ENCODE measurements around the gene BOLL.
"Not testable (repeated sequence)": the region's sequence is repeated elsewhere in the genome, so short reads cannot be mapped to it uniquely, and the experiment has no call there.

- TF ChIP-seq POLR2A (IDR thresholded peaks at IDR 0.05) = not testable (repeated sequence)
- TF ChIP-seq, protein P1, sequence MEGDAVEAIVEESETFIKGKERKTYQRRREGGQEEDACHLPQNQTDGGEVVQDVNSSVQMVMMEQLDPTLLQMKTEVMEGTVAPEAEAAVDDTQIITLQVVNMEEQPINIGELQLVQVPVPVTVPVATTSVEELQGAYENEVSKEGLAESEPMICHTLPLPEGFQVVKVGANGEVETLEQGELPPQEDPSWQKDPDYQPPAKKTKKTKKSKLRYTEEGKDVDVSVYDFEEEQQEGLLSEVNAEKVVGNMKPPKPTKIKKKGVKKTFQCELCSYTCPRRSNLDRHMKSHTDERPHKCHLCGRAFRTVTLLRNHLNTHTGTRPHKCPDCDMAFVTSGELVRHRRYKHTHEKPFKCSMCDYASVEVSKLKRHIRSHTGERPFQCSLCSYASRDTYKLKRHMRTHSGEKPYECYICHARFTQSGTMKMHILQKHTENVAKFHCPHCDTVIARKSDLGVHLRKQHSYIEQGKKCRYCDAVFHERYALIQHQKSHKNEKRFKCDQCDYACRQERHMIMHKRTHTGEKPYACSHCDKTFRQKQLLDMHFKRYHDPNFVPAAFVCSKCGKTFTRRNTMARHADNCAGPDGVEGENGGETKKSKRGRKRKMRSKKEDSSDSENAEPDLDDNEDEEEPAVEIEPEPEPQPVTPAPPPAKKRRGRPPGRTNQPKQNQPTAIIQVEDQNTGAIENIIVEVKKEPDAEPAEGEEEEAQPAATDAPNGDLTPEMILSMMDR (IDR thresholded peaks at IDR 0.05) = not testable (repeated sequence)
Observed at GRCh38 chr2:197709140-197709539, 76.0 kb downstream of the BOLL start.

Data from vagina (tissue), 2 donors.